HFF-Myc (cell line): Measurements from ENCODE around the gene PTPN1.
"Not testable (repeated sequence)": the region's sequence is repeated elsewhere in the genome, so short reads cannot be mapped to it uniquely, and the experiment has no call there.

Source experiments
- DNase-seq: peaks from one replicate; pipeline ENCODE4 v3.0.0-alpha.2; 2011; ENCODE audit warnings: low read depth; ENCODE audit errors: extremely low read depth
- H3K4me3 ChIP-seq: replicated peaks from 2 replicates; pipeline ENCODE4 v1.5.1; 2011; ENCODE audit warnings: low read depth, mild to moderate bottlenecking, control low read depth, low read length
- TF ChIP-seq, protein P1 (sequence below): IDR thresholded peaks from 2 replicates; pipeline ENCODE4 v1.5.1; 2012; ENCODE audit warnings: mild to moderate bottlenecking, low read depth, low read length, control low read depth; ENCODE audit errors: missing control alignments

PTPN1 gene

DNA sequence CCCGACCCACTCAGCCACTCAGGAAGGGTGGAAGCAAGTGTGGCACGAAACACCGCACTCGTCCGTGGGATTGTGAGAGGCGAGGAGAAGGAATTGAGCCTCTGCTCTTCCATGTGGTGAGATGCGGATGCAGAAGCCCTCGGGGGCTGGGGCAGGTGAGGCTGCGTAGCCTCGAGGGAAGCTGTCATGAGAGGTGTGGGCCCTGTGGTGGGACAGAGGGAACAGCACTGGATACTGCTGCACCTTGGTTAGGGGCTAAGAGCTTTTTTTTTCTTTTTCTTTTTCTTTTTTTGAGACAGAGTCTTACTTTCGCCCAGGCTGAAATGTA is 86.5 kb downstream of the PTPN1 start:
- TF ChIP-seq, protein P1, sequence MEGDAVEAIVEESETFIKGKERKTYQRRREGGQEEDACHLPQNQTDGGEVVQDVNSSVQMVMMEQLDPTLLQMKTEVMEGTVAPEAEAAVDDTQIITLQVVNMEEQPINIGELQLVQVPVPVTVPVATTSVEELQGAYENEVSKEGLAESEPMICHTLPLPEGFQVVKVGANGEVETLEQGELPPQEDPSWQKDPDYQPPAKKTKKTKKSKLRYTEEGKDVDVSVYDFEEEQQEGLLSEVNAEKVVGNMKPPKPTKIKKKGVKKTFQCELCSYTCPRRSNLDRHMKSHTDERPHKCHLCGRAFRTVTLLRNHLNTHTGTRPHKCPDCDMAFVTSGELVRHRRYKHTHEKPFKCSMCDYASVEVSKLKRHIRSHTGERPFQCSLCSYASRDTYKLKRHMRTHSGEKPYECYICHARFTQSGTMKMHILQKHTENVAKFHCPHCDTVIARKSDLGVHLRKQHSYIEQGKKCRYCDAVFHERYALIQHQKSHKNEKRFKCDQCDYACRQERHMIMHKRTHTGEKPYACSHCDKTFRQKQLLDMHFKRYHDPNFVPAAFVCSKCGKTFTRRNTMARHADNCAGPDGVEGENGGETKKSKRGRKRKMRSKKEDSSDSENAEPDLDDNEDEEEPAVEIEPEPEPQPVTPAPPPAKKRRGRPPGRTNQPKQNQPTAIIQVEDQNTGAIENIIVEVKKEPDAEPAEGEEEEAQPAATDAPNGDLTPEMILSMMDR, result no peak
- no peak for DNase-seq
- no peak overlapping the region for H3K4me3 ChIP-seq

DNA sequence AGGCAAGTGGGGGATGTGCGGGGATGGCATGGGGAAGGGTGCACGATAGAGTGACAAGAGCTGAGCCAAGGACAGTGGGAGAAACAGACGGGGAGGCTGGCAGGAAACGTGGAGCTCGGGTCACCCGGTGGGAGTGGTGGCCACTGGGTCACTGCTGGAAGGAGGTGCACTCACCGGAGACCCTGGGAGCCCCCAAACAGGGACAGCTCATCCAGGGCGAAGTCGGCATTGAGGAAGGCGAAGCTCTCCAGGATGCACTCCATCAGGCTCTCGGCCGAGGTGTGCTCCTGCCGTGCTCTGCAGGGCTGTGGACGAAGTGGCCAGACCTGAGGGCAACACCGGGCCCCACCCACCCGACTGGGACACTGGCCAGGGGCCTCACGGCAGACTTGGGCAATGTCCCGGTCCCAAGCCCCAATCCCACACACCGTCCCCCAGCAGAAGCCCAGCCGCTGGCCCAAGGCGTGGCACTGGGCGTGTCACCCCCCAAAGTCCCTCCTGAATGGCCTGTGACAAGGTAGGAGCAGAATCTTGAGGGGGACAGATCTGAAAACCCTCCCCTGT is 87.3 kb downstream of the PTPN1 start:
- TF ChIP-seq, protein P1, result no peak
- no peak for DNase-seq

DNA sequence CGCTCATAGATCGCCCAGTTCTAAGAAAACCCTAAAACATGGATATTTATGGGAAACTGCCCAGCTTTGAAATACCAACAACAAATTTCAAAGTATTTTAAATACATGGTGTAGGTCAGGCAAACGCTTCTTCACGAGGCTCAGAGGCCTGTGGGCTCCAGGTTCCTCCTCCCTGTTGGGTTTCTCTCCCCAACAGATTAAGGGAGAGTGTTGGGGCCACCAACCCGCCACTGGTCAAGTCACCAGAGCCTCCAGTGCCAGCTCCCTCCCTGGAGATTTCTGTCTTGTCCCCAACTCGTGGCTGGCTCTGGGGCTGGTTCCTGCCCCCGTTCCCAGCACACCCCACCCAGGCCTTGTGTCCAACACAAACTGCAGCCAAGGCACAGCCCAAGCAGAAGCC is 87.9 kb downstream of the PTPN1 start:
- no peak overlapping the region for H3K4me3 ChIP-seq
- TF ChIP-seq, protein P1, result no peak
- DNase-seq, result no peak

More for the DNA sequence above, 87.3 kb downstream of the PTPN1 start:
- no peak overlapping the region for H3K4me3 ChIP-seq

DNA sequence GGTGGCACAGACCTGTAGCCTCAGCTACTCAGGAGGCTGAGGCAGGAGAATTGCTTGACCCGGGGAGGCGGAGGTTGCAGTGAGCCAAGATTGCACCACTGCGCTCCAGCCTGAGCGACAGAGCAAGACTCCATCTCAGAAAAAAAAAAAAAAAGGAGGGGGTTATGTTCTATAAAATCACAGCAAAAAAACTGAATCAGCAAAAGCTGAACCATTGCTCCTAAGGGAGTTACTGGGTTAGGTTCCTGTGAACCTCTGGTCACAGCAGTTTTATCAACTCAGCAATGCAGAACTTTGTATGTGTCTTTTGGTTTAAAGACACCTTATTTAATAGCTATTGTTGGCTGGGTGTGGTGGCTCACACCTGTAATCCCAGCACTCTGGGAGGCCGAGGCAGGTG is 88.6 kb downstream of the PTPN1 start:
- DNase-seq, H3K4me3 ChIP-seq: not testable (repeated sequence)

DNA sequence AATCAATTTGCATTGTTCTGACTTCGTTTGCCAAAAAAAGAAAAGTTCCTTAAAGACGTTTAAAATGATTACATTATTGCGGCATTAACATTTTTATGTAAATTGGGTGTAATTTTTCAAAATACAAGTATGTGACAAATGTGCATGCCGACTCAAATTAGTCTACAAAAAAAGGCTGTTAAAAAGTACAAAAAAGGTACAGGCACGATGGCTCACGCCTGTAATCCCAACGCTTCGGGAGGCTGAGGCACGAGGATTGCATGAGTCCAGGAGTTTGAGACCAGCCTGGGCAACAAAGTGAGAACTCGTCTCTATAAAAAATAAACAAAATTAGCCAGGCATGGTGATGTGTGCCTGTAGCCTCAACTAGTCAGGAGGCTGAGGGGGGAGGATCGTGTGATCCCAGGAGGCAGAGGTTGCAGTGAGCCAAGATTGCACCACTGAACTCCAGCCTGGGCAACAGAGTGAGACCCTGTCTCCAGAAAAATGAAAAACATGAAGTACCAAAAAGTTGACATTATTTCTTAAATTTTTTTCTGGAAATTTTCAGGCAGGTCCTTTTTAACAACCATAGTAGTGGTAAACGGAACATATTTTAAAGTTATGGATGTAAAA is 90.2 kb downstream of the PTPN1 start:
- DNase-seq, result no peak
- TF ChIP-seq, protein P1, result no peak
- H3K4me3 ChIP-seq, result no peak overlapping the region

DNA sequence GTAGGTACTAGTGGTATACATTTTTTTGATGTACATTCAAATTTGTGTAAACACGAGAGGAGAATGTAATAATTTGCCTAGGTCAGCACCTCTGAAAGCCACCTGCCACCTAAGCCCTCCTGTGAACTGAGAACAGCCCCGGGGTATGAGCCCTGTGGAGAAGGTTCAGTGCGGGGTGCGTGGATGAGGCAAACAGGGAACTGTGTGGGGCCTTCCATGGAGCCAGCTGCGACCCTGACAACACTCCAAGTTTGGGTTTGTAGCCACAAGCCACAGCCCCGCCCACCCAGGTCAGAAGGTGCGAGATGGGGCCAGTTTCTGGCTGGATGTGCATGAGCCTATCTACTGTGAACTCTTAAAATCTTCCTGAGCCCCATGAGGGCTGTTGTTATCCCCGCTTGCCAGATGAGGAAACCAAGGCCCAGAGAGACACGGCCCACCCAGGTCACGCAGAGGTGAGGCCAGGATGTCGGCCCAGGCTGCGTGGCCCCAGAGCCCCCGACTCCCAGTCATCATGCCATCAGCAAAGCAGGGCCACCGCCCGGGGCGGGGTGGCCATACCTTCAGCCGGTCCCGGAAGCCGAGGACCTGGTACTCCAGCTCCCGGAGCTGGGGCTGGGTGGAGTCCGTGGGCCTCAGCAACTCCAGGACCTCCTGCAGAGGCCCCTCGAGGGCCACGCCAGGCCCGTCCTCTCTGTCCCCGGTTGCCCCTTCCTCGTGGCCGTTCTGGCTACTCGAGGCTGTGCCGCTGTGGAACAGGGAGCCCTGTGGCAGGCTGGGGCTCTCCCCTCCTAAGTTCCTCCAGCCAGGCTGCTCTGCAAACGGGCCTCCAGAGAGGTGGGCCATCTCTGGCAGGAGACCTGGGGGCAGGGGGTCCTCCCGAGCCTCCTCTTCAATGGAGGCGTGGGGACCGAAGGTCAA is 91.6 kb downstream of the PTPN1 start:
- TF ChIP-seq, protein P1, result no peak
- DNase-seq, result no peak
- H3K4me3 ChIP-seq, result no peak overlapping the region

DNA sequence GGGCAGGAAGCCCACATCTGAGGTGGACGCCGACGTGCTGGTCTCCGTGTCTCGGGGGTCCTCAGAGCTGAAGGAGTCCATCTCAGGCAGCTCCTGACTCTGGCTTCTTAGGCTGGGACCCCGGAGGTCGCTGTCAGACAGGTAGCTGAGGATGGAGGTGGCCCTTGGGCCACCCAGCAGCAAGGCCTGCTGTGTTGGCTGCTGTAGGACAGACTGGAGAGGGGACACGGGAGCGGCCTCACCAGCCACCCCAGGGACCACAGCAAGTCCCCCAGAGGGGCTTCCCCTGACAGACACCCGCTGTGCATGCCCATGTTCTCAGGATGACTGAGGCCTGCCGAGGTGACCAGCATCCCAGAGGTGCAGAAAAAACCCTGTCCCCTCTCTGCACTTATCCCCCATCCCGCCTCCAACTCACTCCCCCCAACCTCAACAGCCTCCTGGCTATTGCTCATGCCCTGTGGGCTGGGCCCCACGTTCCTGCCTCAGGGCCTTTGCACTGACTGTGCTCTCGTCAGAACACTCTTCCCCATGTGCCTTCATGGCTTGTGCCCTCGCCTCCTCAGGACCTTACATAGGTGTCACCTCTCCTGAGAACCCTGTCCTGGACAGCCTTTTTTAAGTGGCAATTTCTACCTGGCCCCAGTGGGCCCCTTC is 92.4 kb downstream of the PTPN1 start:
- H3K4me3 ChIP-seq, result no peak overlapping the region
- TF ChIP-seq, protein P1, result no peak
- no peak for DNase-seq
